Body of pancreas (tissue), 4 donors: ENCODE data around the gene RAD51B. TPM values are rescaled to one million over a fixed set of nuclear protein-coding genes. Genes with fewer than 3 reads are reported as not detected.

ENCODE experiments used
- ATAC-seq: fragments of 150-250 bp; one replicate; pipeline ENCODE4 v1.9.1; 2016
- DNase-seq, 4 donors: peaks; one replicate each; pipeline ENCODE4 v3.0.0-alpha.2; 2019
- H3K27ac ChIP-seq, 4 donors: fragments of 200-600 bp; sonication (generic); 1 replicate in 3 of 4; 2 replicates in 1 of 4; pipeline versions ENCODE4 v1.5.1 to v1.6.1; 2016 to 2019; ENCODE audit warnings: mild to moderate bottlenecking in 1 of 4, mixed read lengths in 1 of 4, moderate library complexity in 1 of 4
- H3K27me3 ChIP-seq, 2 donors: fragments of 200-600 bp; sonication (generic); one replicate each; pipeline ENCODE4 v1.6.0; 2016; ENCODE audit warnings: mild to moderate bottlenecking in 1 of 2
- H3K36me3 ChIP-seq, 2 donors: fragments of 200-600 bp; sonication (generic); replicated peaks in 1 of 2; 2 replicates each; pipeline ENCODE4 v1.5.1; 2016; ENCODE audit warnings: low read depth in 2 of 2; ENCODE audit not compliant: insufficient read depth in 1 of 2
- H3K4me1 ChIP-seq: fragments of 200-600 bp; sonication (generic); one replicate; pipeline ENCODE4 v1.6.0; 2016
- H3K4me3 ChIP-seq, 2 donors: fragments of 200-600 bp; sonication (generic); 1 replicate in 1 of 2; 2 replicates in 1 of 2; pipeline ENCODE4 v1.5.1; 2016 to 2019
- H3K9me3 ChIP-seq, 3 donors: fragments of 200-600 bp; sonication (generic); 1 replicate in 2 of 3; 2 replicates in 1 of 3; pipeline ENCODE4 v1.5.1; 2016
- POLR2A ChIP-seq, 3 donors: fragments of 450-650 bp; IDR thresholded peaks; one replicate each; pipeline ENCODE4 v1.6.1; 2016; ENCODE audit warnings: antibody characterized with exemption in 3 of 3, mild to moderate bottlenecking in 2 of 3
- WGBS, 2 donors: methylation state at CpG; one replicate each; pipeline ENCODE4 v1.1.5; 2017; 5-methylcytosine and 5-hydroxymethylcytosine counted together
- intact Hi-C: fragments of 100-400 bp; cut with DNase I; formaldehyde crosslinking; loops from one replicate; pipeline ENCODE4 v1.15.1; 2023
- total RNA-seq, 2 donors: library from RNA; depleted of rRNA; stranded (reverse); fragments of >200 nt; gene quantifications; one replicate each; pipeline ENCODE4 v1.1.0, GENCODE V29; 2016
- TF ChIP-seq, protein P1 (sequence below), 7 experiments: fragments of 450-650 bp in 4 of 7; fragments of 200-600 bp in 3 of 7; sonication (generic) in 3 of 7; IDR thresholded peaks; one replicate each; pipeline ENCODE4 v1.5.1; 2016 to 2019; ENCODE audit warnings: antibody characterized with exemption in 7 of 7

Gene RAD51B
- total RNA-seq, 2 donors from 2014 or later = 12.2 to 29.6 TPM

DNA sequence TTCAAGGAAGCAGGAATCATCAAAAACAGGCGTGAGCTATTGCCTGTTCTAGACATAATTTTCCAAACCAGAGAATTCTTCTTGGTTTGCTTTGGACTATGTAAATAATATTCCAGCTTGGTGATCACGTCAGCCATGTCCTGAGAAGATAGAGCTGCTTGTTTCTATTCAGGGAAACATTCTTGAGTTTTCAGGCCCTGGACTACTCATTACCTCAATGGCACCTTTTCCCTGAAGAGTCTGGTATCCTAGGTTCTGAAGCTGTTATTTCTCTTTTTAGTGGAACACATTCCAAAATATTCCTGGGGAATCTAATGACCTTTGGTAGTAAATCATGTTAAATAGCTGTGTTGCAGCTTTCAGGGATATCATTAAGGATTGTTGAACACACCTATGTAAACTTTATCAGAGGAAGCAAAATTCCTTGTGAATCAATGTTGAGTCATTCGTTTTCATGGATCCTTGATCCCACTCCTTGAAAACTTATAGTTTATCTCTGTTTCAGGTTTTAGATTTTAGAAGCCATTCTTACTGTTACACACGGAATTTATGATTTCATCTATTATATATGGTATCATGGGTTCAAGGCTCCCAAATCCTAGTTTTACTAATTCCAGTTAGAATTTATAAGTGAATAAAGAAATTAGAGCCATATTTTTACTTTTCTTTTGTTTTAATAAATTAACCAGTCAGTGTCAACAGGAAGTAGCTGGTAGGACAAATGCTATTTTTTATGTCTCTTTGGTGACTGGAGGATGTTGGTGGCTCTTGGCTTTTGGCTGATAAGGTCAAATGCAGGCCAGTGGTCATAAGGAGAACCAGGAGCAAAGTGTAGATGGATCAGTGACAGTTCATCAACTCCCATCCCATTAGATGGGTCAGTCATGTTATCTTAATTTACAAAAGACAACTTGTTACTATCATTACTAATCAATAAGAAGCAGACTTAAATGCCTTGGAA lies 593.2 kb downstream of the RAD51B start:
- Histone ChIP-seq H3K36me3 (no peaks in the 10 kb centered on the region), H3K27ac (no peak overlapping the region), H3K27me3 (no peaks in the 10 kb centered on the region), H3K4me3 (no peak overlapping the region), H3K9me3 (no peaks in the 10 kb centered on the region), H3K4me1 (peaks cover 6% of the 10 kb centered on the region)
- no peak for DNase-seq
- ATAC-seq = no peak
- TF ChIP-seq, protein P1, sequence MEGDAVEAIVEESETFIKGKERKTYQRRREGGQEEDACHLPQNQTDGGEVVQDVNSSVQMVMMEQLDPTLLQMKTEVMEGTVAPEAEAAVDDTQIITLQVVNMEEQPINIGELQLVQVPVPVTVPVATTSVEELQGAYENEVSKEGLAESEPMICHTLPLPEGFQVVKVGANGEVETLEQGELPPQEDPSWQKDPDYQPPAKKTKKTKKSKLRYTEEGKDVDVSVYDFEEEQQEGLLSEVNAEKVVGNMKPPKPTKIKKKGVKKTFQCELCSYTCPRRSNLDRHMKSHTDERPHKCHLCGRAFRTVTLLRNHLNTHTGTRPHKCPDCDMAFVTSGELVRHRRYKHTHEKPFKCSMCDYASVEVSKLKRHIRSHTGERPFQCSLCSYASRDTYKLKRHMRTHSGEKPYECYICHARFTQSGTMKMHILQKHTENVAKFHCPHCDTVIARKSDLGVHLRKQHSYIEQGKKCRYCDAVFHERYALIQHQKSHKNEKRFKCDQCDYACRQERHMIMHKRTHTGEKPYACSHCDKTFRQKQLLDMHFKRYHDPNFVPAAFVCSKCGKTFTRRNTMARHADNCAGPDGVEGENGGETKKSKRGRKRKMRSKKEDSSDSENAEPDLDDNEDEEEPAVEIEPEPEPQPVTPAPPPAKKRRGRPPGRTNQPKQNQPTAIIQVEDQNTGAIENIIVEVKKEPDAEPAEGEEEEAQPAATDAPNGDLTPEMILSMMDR (IDR thresholded peaks at IDR 0.05) = no peak
- no peak for TF ChIP-seq POLR2A (IDR thresholded peaks at IDR 0.05)
- intact Hi-C loops = no loop called here
- WGBS, 2 donors = 65 to 81% methylated on average over 4 of the region's 4 CpGs

DNA sequence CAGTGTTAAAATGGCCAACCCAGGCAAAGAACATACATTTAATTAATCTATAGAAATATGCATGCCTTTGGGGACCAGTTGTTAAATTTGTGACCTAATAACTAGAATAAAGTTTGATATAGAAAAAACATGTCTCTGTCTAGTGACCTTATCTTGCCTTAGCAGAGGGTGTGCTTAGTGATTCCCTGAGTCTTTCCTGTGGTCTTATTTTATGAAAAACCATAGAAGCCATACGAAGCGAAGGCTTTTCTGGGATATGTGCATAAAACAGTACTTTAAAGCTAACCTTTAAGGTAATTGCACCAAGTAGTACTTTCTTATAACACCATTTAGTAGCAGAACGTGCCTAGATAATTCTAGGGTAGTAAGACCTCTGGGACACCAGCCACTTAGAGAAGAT lies 593.9 kb downstream of the RAD51B start:
- no peaks in the 10 kb centered on the region for H3K36me3 ChIP-seq
- no peaks in the 10 kb centered on the region for H3K9me3 ChIP-seq
- peaks cover 6% of the 10 kb centered on the region for H3K4me1 ChIP-seq
- TF ChIP-seq POLR2A (IDR thresholded peaks at IDR 0.05) = no peak
- TF ChIP-seq, protein P1 (IDR thresholded peaks at IDR 0.05) = no peak
- no peak overlapping the region for H3K27ac ChIP-seq
- no peak overlapping the region for H3K4me3 ChIP-seq
- WGBS, 2 donors = 91 to 96% methylated on average over 3 of the region's 3 CpGs
- intact Hi-C loops = no loop called here
- no peak for ATAC-seq
- DNase-seq = no peak
- H3K27me3 ChIP-seq = no peaks in the 10 kb centered on the region

DNA sequence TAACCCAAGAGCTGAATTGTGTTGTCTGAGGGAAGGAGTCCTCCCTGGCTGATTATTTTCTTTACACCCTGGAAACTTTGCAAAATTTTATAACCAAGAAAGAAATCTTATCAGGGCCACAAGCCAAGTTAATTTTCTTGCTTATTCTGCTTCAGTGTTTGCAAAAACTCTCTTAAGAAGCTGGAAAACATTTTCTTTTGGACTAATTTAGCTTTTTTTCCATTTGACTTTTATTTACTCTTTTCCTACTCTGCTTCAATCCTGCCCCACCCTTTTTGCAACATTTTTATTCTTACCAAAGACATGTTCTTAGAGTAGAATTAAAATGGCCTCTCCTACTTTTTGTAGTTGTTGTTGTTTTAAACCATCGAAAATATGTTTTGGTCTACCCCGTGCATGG lies 594.5 kb downstream of the RAD51B start:
- DNase-seq (no peak), ATAC-seq (no peak)
- Histone ChIP-seq H3K4me3 (no peak overlapping the region), H3K9me3 (no peaks in the 10 kb centered on the region), H3K36me3 (no peaks in the 10 kb centered on the region), H3K27ac (no peak overlapping the region), H3K27me3 (no peaks in the 10 kb centered on the region), H3K4me1 (peaks cover 6% of the 10 kb centered on the region)
- WGBS, 2 donors = 85 to 90% methylated on average over 2 of the region's 2 CpGs
- intact Hi-C loops = no loop called here
- TF ChIP-seq, protein P1 (IDR thresholded peaks at IDR 0.05) = no peak
- TF ChIP-seq POLR2A (IDR thresholded peaks at IDR 0.05) = no peak

DNA sequence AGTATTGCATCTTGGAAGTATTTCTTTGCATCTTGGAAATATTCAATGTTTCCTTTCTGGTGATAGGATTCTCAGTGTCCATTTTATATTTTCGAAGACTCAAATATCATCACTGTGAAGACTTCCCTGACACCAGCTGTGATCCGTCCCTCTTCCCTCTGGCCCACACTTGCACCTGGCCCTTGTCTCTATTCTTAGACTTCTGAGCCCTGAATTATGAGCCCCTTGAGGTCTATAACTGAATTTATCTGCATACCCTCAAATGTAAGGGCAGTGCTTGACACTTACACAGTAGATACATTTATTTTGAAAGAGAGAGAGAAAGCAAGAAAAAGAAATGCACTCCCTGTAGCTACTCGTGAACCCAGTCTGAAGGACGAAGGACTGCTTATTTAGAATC lies 596.6 kb downstream of the RAD51B start:
- Histone ChIP-seq H3K9me3 (no peaks in the 10 kb centered on the region), H3K36me3 (no peaks in the 10 kb centered on the region), H3K4me3 (no peak overlapping the region), H3K4me1 (peaks cover 6% of the 10 kb centered on the region), H3K27me3 (no peaks in the 10 kb centered on the region), H3K27ac (no peak overlapping the region)
- intact Hi-C loops = no loop called here
- ATAC-seq (no peak), DNase-seq (no peak)
- 87 to 93% methylated on average over 4 of the region's 4 CpGs for WGBS, 2 donors
- TF ChIP-seq POLR2A (IDR thresholded peaks at IDR 0.05) = no peak
- TF ChIP-seq, protein P1 (IDR thresholded peaks at IDR 0.05) = no peak
